ENCODE results near the gene RPA1. TPM values are rescaled to one million over a fixed set of nuclear protein-coding genes. Genes with fewer than 3 reads are reported as not detected.

The RPA1 gene
- total and polyA plus RNA-seq, 10 of the 15 experiments (the other 5 are each of a cell fraction or from before 2014, with no cell fraction given) = 35.9 to 198 (median 71.2) TPM

DNA sequence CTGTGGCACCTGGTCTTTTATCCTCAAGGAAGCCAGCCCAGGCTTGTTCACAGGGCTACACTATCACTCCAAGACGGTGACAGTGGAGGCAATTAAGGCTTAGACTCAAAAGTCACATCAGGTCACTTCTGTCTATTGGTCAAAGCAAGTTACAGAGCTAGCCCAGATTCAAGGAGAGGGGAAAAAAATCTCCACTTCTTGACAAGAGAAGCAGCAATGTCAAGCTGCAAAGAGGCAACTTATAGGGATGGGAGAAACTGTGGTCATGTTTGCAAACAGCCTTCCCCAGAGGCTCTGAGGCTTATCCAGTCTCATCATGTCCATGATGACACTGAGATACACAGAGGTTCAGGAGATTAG is 36.4 kb upstream of the RPA1 start (continued):
- TF ChIP-seq, protein P1, sequence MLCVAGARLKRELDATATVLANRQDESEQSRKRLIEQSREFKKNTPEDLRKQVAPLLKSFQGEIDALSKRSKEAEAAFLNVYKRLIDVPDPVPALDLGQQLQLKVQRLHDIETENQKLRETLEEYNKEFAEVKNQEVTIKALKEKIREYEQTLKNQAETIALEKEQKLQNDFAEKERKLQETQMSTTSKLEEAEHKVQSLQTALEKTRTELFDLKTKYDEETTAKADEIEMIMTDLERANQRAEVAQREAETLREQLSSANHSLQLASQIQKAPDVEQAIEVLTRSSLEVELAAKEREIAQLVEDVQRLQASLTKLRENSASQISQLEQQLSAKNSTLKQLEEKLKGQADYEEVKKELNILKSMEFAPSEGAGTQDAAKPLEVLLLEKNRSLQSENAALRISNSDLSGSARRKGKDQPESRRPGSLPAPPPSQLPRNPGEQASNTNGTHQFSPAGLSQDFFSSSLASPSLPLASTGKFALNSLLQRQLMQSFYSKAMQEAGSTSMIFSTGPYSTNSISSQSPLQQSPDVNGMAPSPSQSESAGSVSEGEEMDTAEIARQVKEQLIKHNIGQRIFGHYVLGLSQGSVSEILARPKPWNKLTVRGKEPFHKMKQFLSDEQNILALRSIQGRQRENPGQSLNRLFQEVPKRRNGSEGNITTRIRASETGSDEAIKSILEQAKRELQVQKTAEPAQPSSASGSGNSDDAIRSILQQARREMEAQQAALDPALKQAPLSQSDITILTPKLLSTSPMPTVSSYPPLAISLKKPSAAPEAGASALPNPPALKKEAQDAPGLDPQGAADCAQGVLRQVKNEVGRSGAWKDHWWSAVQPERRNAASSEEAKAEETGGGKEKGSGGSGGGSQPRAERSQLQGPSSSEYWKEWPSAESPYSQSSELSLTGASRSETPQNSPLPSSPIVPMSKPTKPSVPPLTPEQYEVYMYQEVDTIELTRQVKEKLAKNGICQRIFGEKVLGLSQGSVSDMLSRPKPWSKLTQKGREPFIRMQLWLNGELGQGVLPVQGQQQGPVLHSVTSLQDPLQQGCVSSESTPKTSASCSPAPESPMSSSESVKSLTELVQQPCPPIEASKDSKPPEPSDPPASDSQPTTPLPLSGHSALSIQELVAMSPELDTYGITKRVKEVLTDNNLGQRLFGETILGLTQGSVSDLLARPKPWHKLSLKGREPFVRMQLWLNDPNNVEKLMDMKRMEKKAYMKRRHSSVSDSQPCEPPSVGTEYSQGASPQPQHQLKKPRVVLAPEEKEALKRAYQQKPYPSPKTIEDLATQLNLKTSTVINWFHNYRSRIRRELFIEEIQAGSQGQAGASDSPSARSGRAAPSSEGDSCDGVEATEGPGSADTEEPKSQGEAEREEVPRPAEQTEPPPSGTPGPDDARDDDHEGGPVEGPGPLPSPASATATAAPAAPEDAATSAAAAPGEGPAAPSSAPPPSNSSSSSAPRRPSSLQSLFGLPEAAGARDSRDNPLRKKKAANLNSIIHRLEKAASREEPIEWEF (IDR thresholded peaks at IDR 0.05; ENCODE audit: insufficient replicate concordance, low read depth, low read length) = no peak
- TF ChIP-seq NFYA (IDR thresholded peaks at IDR 0.05; ENCODE audit: borderline replicate concordance, low read depth, low read length) = no peak
- TF ChIP-seq, protein P2, sequence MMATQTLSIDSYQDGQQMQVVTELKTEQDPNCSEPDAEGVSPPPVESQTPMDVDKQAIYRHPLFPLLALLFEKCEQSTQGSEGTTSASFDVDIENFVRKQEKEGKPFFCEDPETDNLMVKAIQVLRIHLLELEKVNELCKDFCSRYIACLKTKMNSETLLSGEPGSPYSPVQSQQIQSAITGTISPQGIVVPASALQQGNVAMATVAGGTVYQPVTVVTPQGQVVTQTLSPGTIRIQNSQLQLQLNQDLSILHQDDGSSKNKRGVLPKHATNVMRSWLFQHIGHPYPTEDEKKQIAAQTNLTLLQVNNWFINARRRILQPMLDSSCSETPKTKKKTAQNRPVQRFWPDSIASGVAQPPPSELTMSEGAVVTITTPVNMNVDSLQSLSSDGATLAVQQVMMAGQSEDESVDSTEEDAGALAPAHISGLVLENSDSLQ (IDR thresholded peaks at IDR 0.05) = no peak

DNA sequence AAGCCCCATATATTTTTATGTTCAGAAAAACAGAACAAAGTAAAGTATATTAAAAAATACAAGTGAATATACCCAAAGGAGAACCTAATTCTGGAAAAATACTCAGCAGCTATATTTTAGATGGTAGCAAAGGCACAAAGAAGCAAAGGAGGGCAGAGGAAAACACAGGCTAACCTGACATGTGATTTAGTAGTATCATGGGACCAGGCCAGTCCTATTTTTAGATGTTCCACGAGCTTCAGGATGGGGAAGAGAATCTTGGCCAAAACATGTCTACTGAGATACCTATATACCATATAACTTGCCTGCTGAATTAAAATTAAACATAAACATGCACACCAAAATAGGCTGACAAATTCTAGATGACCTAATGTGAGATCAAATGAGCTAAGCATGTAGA is 33.0 kb upstream of the RPA1 start:
- no peak for ATAC-seq
- CTCF ChIA-PET = interaction anchor here (0.6 to 1.6 kb wide), 5 partner anchors 13 to 128 kb away, joined by 3 to 7 read pairs (median 3); no protein-coding TSS in a partner anchor
- no TSS peak for BruUV-seq (replicated peaks)

More for the DNA sequence above, 33.0 kb upstream of the RPA1 start:
- H4K20me1 ChIP-seq (ENCODE audit: control insufficient read depth, insufficient read depth) = no peaks in the 10 kb centered on the region
- no peak overlapping the region for H2AFZ ChIP-seq (ENCODE audit: control insufficient read depth, low read depth, low read length)
- intact Hi-C loops (cut with micrococcal nuclease; ENCODE audit: unreplicated experiment) = no loop called here
- H3K4me2 ChIP-seq (ENCODE audit: control insufficient read depth, insufficient read depth) = no peak overlapping the region
- ChIA-PET SMC1A (ENCODE audit: uncharacterized antibody, unreplicated experiment) (interaction anchor here (1.0 to 1.2 kb wide), 2 partner anchors 13 to 18 kb away, joined by 3 to 5 read pairs; no protein-coding TSS in a partner anchor), RAD21 (ENCODE audit: unreplicated experiment) (interaction anchor here (0.9 to 1.2 kb wide), 3 partner anchors 14 to 128 kb away, joined by 3 to 4 read pairs (median 4); no protein-coding TSS in a partner anchor), POLR2A (no interaction called here)
- no peak overlapping the region for H3K9ac ChIP-seq (ENCODE audit: control insufficient read depth, insufficient read depth, low read length)
- WGBS (ENCODE audit: insufficient coverage, insufficient replicate concordance, low lambda C conversion rate, missing lambda C conversion rate) = 36% methylated on average over 1 of the region's 1 CpG
- in situ Hi-C loops (cut with MboI) = no loop called here
- FAIRE-seq (no peak), DNase-seq (ENCODE audit: low read depth, low spot score) (no peak)
- TF ChIP-seq CHD1 (IDR thresholded peaks at IDR 0.05; ENCODE audit: low read depth, low read length) = no peak
- TF ChIP-seq MYB (IDR thresholded peaks at IDR 0.05; ENCODE audit: borderline replicate concordance, low read depth, low read length) = no peak
- TF ChIP-seq YBX1 (IDR thresholded peaks at IDR 0.05) = no peak
- no peak for TF ChIP-seq MEF2B (IDR thresholded peaks at IDR 0.05; ENCODE audit: partially characterized antibody, poor library complexity, severe bottlenecking)
- TF ChIP-seq, protein P3, sequence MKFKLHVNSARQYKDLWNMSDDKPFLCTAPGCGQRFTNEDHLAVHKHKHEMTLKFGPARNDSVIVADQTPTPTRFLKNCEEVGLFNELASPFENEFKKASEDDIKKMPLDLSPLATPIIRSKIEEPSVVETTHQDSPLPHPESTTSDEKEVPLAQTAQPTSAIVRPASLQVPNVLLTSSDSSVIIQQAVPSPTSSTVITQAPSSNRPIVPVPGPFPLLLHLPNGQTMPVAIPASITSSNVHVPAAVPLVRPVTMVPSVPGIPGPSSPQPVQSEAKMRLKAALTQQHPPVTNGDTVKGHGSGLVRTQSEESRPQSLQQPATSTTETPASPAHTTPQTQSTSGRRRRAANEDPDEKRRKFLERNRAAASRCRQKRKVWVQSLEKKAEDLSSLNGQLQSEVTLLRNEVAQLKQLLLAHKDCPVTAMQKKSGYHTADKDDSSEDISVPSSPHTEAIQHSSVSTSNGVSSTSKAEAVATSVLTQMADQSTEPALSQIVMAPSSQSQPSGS (IDR thresholded peaks at IDR 0.05; ENCODE audit: low read length) = no peak
- H3K27ac ChIP-seq (ENCODE audit: control insufficient read depth, insufficient read depth) = no peak overlapping the region
- no peaks in the 10 kb centered on the region; the same call in 1 of the 2 replicates for H3K79me2 ChIP-seq (ENCODE audit: control insufficient read depth, insufficient read depth, low read length)
- H3K27me3 ChIP-seq (replicated peaks in 1 of 2; ENCODE audit: control insufficient read depth in 2 of 2, insufficient read depth in 2 of 2, low read length in 1 of 2) = no peaks in the 10 kb centered on the region
- H3K36me3 ChIP-seq (ENCODE audit: control insufficient read depth in 2 of 2, insufficient read depth in 2 of 2, low read length in 1 of 2) = peaks cover 7 to 16% of the 10 kb centered on the region in 2 experiments
- no peaks in the 10 kb centered on the region for H3K4me1 ChIP-seq (ENCODE audit: control insufficient read depth, insufficient read depth, low read length)
- H3K9me3 ChIP-seq (replicated peaks; ENCODE audit: control insufficient read depth, insufficient read depth, low read length) = no peaks in the 10 kb centered on the region
- no peak overlapping the region for H3K4me3 ChIP-seq
